ENCODE data around the gene MCUB. TPM values are rescaled to one million over a fixed set of nuclear protein-coding genes. Genes with fewer than 3 reads are reported as not detected.

Gene MCUB
- total RNA-seq, 1 experiment from 2014 or later, result 14.8 TPM

- H3T11ph ChIP-seq (ENCODE audit: low read length), result no peak within 1 kb of the TSS
- H4K20me1 ChIP-seq (ENCODE audit: control insufficient read depth, insufficient read depth, insufficient read length), result no peaks in the 10 kb centered on the region
- no peaks in the 10 kb centered on the region for H3K79me1 ChIP-seq (ENCODE audit: insufficient read depth, low read depth, low read length, poor library complexity, severe bottlenecking)
- Mint-ChIP-seq H3K9me3 (no peaks in the 10 kb centered on the region), H3K4me3 (peak within 1 kb of the TSS; percentile 94 to 95), H3K36me3 (ENCODE audit: insufficient read depth in 1 of 3, low read depth in 3 of 3) (peaks cover 1 to 14% (median 7%) of the 10 kb centered on the region in 3 experiments; a peak in 6 of 7 replicates), H3K27me3 (ENCODE audit: low read depth) (no peaks in the 10 kb centered on the region), H3K27ac (peak within 1 kb of the TSS; percentile 94 to 97 (median 95)), H3K4me1 (peaks cover 12 to 14% of the 10 kb centered on the region in 2 experiments)
- H2BK5ac ChIP-seq (ENCODE audit: insufficient read length, low read length), result no peak within 1 kb of the TSS
- H3K27me3 ChIP-seq (ENCODE audit: insufficient read depth, low read length), result no peaks in the 10 kb centered on the region
- H3K27ac ChIP-seq (ENCODE audit: insufficient read length, low read depth, low read length), result peak within 1 kb of the TSS; percentile 25
- H3K23ac ChIP-seq (ENCODE audit: insufficient read length, low read depth, low read length), result peak within 1 kb of the TSS; percentile 71
- no peak within 1 kb of the TSS for H2BK12ac ChIP-seq (ENCODE audit: insufficient read length, low read depth, low read length)
- peak within 1 kb of the TSS; percentile 100 for H3K4me2 ChIP-seq (ENCODE audit: insufficient read depth, insufficient read length, low read length)
- H4K5ac ChIP-seq (ENCODE audit: insufficient read length, low read depth, low read length), result no peak within 1 kb of the TSS
- WGBS (ENCODE audit: extremely low coverage, insufficient read length, low lambda C conversion rate), result no CpG with 5 or more reads among the region's 83 CpGs
- no peak within 1 kb of the TSS for H2BK20ac ChIP-seq (ENCODE audit: low read depth, low read length, poor library complexity, severe bottlenecking)
- no peaks in the 10 kb centered on the region for H3K4me1 ChIP-seq (ENCODE audit: insufficient read depth, low read length)
- no peak within 1 kb of the TSS for H2BK120ac ChIP-seq (ENCODE audit: low read depth, low read length, poor library complexity, severe bottlenecking)
- no peak within 1 kb of the TSS for H4K91ac ChIP-seq (ENCODE audit: insufficient read length, low read depth, low read length)
- peak within 1 kb of the TSS; percentile 96 for H3K9ac ChIP-seq (ENCODE audit: extremely low read depth, insufficient read length, low read length)
- DNase-seq, result peak; percentile 92
- TF ChIP-seq, protein P1, sequence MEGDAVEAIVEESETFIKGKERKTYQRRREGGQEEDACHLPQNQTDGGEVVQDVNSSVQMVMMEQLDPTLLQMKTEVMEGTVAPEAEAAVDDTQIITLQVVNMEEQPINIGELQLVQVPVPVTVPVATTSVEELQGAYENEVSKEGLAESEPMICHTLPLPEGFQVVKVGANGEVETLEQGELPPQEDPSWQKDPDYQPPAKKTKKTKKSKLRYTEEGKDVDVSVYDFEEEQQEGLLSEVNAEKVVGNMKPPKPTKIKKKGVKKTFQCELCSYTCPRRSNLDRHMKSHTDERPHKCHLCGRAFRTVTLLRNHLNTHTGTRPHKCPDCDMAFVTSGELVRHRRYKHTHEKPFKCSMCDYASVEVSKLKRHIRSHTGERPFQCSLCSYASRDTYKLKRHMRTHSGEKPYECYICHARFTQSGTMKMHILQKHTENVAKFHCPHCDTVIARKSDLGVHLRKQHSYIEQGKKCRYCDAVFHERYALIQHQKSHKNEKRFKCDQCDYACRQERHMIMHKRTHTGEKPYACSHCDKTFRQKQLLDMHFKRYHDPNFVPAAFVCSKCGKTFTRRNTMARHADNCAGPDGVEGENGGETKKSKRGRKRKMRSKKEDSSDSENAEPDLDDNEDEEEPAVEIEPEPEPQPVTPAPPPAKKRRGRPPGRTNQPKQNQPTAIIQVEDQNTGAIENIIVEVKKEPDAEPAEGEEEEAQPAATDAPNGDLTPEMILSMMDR (conservative IDR thresholded peaks at IDR 0.05), result no peak
- H2BK15ac ChIP-seq (ENCODE audit: low read depth, low read length), result no peak within 1 kb of the TSS
- no peaks in the 10 kb centered on the region for H3K9me3 ChIP-seq (ENCODE audit: control insufficient read depth, low read depth, low read length)
- H3K18ac ChIP-seq (ENCODE audit: insufficient read length, low read depth, low read length), result peak within 1 kb of the TSS; percentile 0
- no peak within 1 kb of the TSS for H3K4ac ChIP-seq (ENCODE audit: low read depth, low read length)
- H3K56ac ChIP-seq (ENCODE audit: insufficient read length, low read depth, low read length), result no peak within 1 kb of the TSS
- H4K8ac ChIP-seq (replicated peaks; ENCODE audit: insufficient read length, low read depth, low read length), result no peak within 1 kb of the TSS
- peaks cover 4% of the 10 kb centered on the region for H3K23me2 ChIP-seq (ENCODE audit: insufficient read length, low read depth, low read length, poor library complexity, severe bottlenecking)
- peak within 1 kb of the TSS; percentile 21 for H3K14ac ChIP-seq (ENCODE audit: insufficient read depth, low read length)
- H2AK5ac ChIP-seq (ENCODE audit: insufficient read length, low read length), result no peak within 1 kb of the TSS
- H3K79me2 ChIP-seq (ENCODE audit: insufficient read depth, low read length), result peaks cover 11% of the 10 kb centered on the region; the same call in 1 of the 2 replicates
- H2AFZ ChIP-seq (ENCODE audit: low read length), result peak within 1 kb of the TSS; percentile 33
Measured at GRCh38 chr4:109729718-109730618, 169.9 kb downstream of the MCUB start, which contains the start of gene PLA2G12A. PLA2G12A (minus strand) TSS chr4:109730070; CDS start chr4:109729809, 261 bp downstream.

Measured in H9 (cell line).